Hepatocyte (in vitro differentiated cells): ENCODE results near the gene LPAR1. TPM values are rescaled to one million over a fixed set of nuclear protein-coding genes. Genes with fewer than 3 reads are reported as not detected.

Experiments
- DNase-seq: peaks from one replicate; pipeline ENCODE4 v3.0.0-alpha.2; 2016; ENCODE audit warnings: low spot score
- H2AFZ ChIP-seq: fragments of 200-600 bp; sonication (generic); 2 replicates; pipeline ENCODE4 v1.6.0; 2016; ENCODE audit warnings: antibody characterized with exemption, mild to moderate bottlenecking
- H3K27ac ChIP-seq: fragments of 200-600 bp; sonication (generic); 2 replicates; pipeline ENCODE4 v1.5.1; 2016; ENCODE audit warnings: mild to moderate bottlenecking
- H3K27me3 ChIP-seq: fragments of 200-600 bp; sonication (generic); 2 replicates; pipeline ENCODE4 v1.6.1; 2016
- H3K36me3 ChIP-seq: fragments of 200-600 bp; sonication (generic); replicated peaks from 2 replicates; pipeline ENCODE4 v1.5.1; 2016; ENCODE audit warnings: low read depth; ENCODE audit not compliant: insufficient read depth
- H3K4me1 ChIP-seq: fragments of 200-600 bp; sonication (generic); 2 replicates; pipeline ENCODE4 v1.5.1; 2016; ENCODE audit warnings: mild to moderate bottlenecking, moderate library complexity; ENCODE audit not compliant: insufficient read depth
- H3K4me2 ChIP-seq: fragments of 200-600 bp; sonication (generic); 2 replicates; pipeline ENCODE4 v1.6.0; 2016
- H3K4me3 ChIP-seq: fragments of 200-600 bp; sonication (generic); 2 replicates; pipeline ENCODE4 v1.5.1; 2016; ENCODE audit warnings: mild to moderate bottlenecking
- H3K79me2 ChIP-seq: fragments of 200-600 bp; sonication (generic); 2 replicates; pipeline ENCODE4 v1.6.0; 2017; ENCODE audit warnings: mild to moderate bottlenecking
- H3K9me2 ChIP-seq: fragments of 200-600 bp; sonication (generic); replicated peaks from 2 replicates; pipeline ENCODE4 v1.6.0; 2017; ENCODE audit warnings: mild to moderate bottlenecking; ENCODE audit not compliant: insufficient read depth
- H3K9me3 ChIP-seq: fragments of 200-600 bp; sonication (generic); 2 replicates; pipeline ENCODE4 v1.5.1; 2016; ENCODE audit warnings: low read depth, mild to moderate bottlenecking
- H4K20me1 ChIP-seq: fragments of 200-600 bp; sonication (generic); 2 replicates; pipeline ENCODE4 v1.6.0; 2016; ENCODE audit warnings: mild to moderate bottlenecking; ENCODE audit not compliant: insufficient read depth, poor library complexity, severe bottlenecking
- CTCF ChIP-seq: fragments of 200-600 bp; sonication (generic); IDR thresholded peaks from 2 replicates; pipeline ENCODE4 v1.5.1; 2016; ENCODE audit warnings: antibody characterized with exemption, mild to moderate bottlenecking; ENCODE audit not compliant: poor library complexity
- EZH2 ChIP-seq: fragments of 200-600 bp; sonication (generic); IDR thresholded peaks from 2 replicates; pipeline ENCODE4 v1.6.1; 2016; ENCODE audit warnings: antibody characterized with exemption, mild to moderate bottlenecking, borderline replicate concordance
- EZH2phosphoT487 ChIP-seq: fragments of 200-600 bp; sonication (generic); IDR thresholded peaks from one replicate; pipeline ENCODE4 v1.6.1; 2018; ENCODE audit warnings: antibody characterized with exemption, mild to moderate bottlenecking, low read depth, moderate library complexity; ENCODE audit not compliant: unreplicated experiment, severe bottlenecking
- WGBS: methylation state at CpG from one replicate; pipeline ENCODE4 v1.1.6; 2016; ENCODE audit warnings: low lambda C conversion rate; ENCODE audit errors: missing lambda C conversion rate; 5-methylcytosine and 5-hydroxymethylcytosine counted together
- polyA plus RNA-seq: library from polyadenylated mRNA; unstranded; fragments of >200 nt; fragmentation: Nextera tagmentation; extraction: Ambion mirVana; gene quantifications from 2 replicates; pipeline ENCODE4 v1.2.1, GENCODE V29; 2016
- total RNA-seq: library from RNA; depleted of rRNA; stranded (reverse); fragments of >200 nt; gene quantifications from 2 replicates; pipeline ENCODE4 v1.2.3, GENCODE V29; 2014

Gene LPAR1
- total and polyA plus RNA-seq, 2 experiments from 2014 or later: 20.2 to 36.8 TPM

- Histone ChIP-seq H3K27me3 (no peaks in the 10 kb centered on the region), H3K4me2 (peak overlapping the region; percentile 50), H4K20me1 (no peaks in the 10 kb centered on the region), H3K27ac (peak overlapping the region; percentile 87), H2AFZ (no peak overlapping the region), H3K4me1 (no peaks in the 10 kb centered on the region), H3K4me3 (no peak overlapping the region), H3K9me2 (no peaks in the 10 kb centered on the region), H3K79me2 (no peaks in the 10 kb centered on the region), H3K9me3 (no peaks in the 10 kb centered on the region), H3K36me3 (no peaks in the 10 kb centered on the region)
- no peak for DNase-seq
- WGBS: 68% methylated on average over 8 of the region's 8 CpGs
- TF ChIP-seq EZH2 (no peak), EZH2phosphoT487 (no peak), CTCF (no peak)
Observed at GRCh38 chr9:111068383-111068730, 30.1 kb upstream of the LPAR1 start.

- Histone ChIP-seq H3K27ac (peak overlapping the region; percentile 66), H3K79me2 (no peaks in the 10 kb centered on the region), H3K36me3 (no peaks in the 10 kb centered on the region), H3K4me2 (peak overlapping the region; percentile 50), H2AFZ (no peak overlapping the region), H3K9me3 (no peaks in the 10 kb centered on the region), H3K4me1 (no peaks in the 10 kb centered on the region), H4K20me1 (no peaks in the 10 kb centered on the region), H3K27me3 (no peaks in the 10 kb centered on the region), H3K9me2 (no peaks in the 10 kb centered on the region), H3K4me3 (no peak overlapping the region)
- no peak for TF ChIP-seq CTCF
- TF ChIP-seq EZH2: no peak
- TF ChIP-seq EZH2phosphoT487: no peak
- WGBS: 51% methylated on average over 2 of the region's 2 CpGs
- no peak for DNase-seq
Observed at GRCh38 chr9:111066468-111066867, 28.2 kb upstream of the LPAR1 start.

DNA sequence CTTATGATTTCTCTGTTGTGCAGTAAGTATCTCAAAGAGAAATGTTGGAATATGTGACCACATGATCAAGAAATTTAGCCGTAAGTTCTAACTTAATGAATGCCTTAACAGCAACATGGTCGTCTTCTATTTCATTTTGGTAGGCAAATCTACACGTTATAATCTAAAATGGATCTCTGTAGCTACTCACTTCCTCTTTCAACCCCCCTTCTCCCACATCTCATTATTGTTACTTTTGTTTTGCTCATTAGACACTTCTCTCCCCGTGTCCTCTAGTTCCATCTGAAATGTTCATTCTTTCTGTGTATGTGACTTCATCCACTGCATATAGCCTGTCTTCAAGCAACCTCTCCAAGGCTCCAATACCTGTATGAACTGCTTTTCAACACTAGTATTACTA lies 27.1 kb upstream of the LPAR1 start:
- TF ChIP-seq CTCF (no peak), EZH2 (no peak), EZH2phosphoT487 (no peak)
- peak overlapping the region; percentile 66 for H3K27ac ChIP-seq

More for the DNA sequence above, 27.1 kb upstream of the LPAR1 start:
- WGBS: 88% methylated on average over 4 of the region's 4 CpGs
- Histone ChIP-seq H3K4me1 (no peaks in the 10 kb centered on the region), H4K20me1 (no peaks in the 10 kb centered on the region), H3K79me2 (no peaks in the 10 kb centered on the region), H3K27me3 (no peaks in the 10 kb centered on the region), H2AFZ (no peak overlapping the region), H3K4me3 (no peak overlapping the region), H3K36me3 (no peaks in the 10 kb centered on the region), H3K9me3 (no peaks in the 10 kb centered on the region), H3K9me2 (no peaks in the 10 kb centered on the region), H3K4me2 (no peak overlapping the region)
- DNase-seq: no peak
